RWPE2 (cell line): ENCODE measurements around the gene CD8A.

ENCODE experiments used
- ATAC-seq: fragments of 200-7000 bp; cut with Tn5 transposase; 3 replicates; pipeline ENCODE4 v1.9.1; 2021; ENCODE audit warnings: low read depth
- DNase-seq: peaks from one replicate; pipeline ENCODE4 v3.0.0-alpha.2; 2020; ENCODE audit warnings: low spot score
- H3K27ac ChIP-seq: fragments of 450-650 bp; 2 replicates; pipeline ENCODE4 v1.5.1; 2017; ENCODE audit warnings: mild to moderate bottlenecking; ENCODE audit not compliant: poor library complexity, severe bottlenecking
- H3K27me3 ChIP-seq: fragments of 250-450 bp; sonication (Bioruptor Pico); 2 replicates; pipeline ENCODE4 v1.5.1; 2021; ENCODE audit warnings: mild to moderate bottlenecking, moderate library complexity; ENCODE audit not compliant: insufficient read depth, poor library complexity, severe bottlenecking
- H3K36me3 ChIP-seq: fragments of 250-450 bp; sonication (Bioruptor Pico); 2 replicates; pipeline ENCODE4 v1.5.1; 2020; ENCODE audit warnings: low read depth, mild to moderate bottlenecking, moderate library complexity
- H3K4me1 ChIP-seq: fragments of 250-450 bp; sonication (Bioruptor Pico); 2 replicates; pipeline ENCODE4 v1.5.1; 2021; ENCODE audit warnings: mild to moderate bottlenecking, moderate library complexity; ENCODE audit not compliant: insufficient read depth, poor library complexity, severe bottlenecking
- H3K4me3 ChIP-seq: fragments of 250-450 bp; sonication (Bioruptor Pico); 2 replicates; pipeline ENCODE4 v1.5.1; 2021; ENCODE audit warnings: mild to moderate bottlenecking, moderate library complexity; ENCODE audit not compliant: severe bottlenecking
- H3K9me3 ChIP-seq: fragments of 250-450 bp; sonication (Bioruptor Pico); 2 replicates; pipeline ENCODE4 v1.5.1; 2021; ENCODE audit warnings: mild to moderate bottlenecking, moderate library complexity; ENCODE audit not compliant: severe bottlenecking
- CTCF ChIP-seq: fragments of 450-650 bp; IDR thresholded peaks from one replicate; pipeline ENCODE4 v1.5.1; 2017; ENCODE audit warnings: mild to moderate bottlenecking, moderate library complexity; ENCODE audit not compliant: poor library complexity, severe bottlenecking

The CD8A gene

DNA sequence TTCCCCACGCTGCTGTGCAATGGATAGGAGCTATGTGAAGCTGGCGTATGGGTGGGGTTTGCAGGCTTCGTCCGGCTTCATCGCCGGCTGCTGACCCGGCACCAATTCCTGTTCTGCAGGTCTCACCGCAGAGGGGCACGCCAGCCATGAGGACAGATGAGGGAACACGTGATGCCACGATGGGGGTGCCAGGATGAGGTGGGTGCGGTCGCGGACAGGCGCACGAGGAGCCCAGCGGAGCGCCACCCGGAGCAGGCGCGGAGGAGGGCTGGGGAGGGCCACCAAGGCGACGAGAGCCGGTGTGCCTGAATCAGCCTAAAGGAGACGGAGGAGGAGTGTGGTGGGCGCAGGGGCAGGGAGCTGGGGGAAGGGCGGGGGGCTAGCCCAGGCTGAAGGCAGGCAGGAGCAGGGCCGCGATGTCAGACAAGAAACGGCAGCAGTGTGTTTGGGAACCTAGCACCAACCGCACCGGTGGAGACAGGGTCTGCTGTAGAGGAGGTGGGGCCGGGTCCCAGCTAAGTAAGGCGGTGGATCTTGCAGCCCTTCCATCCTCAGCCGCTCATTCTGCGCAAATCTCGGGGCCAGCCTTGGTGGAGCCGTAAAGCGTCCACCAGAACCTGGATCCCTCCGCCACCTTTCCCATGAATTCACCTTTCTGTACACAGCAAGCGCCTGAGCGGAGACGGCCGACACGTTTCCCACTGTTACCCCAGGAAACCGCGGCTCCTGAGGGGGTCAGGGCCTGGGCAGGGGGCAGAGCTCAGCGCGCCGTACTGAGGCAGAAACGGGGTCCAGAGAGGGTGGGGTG is 17.0 kb upstream of the CD8A start:
- ATAC-seq: peak; percentile 76
- TF ChIP-seq CTCF: no peak

DNA sequence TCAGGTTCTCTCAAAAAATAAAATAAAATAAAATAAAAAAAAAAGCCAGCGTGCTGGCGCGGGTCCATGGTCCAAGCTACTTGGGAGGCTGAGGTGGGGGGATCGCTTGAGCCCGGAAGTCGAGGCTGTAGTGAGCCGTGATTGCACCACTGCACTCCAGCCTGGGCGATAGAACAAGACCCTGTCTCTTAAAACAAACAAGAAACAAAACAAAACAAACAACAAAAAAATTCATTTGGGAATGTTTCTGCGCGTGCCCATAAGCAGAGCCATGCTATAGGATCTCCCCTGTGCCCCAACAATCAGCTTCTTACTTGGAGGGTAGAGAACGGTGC is 16.4 kb upstream of the CD8A start:
- H3K27ac ChIP-seq: no peak overlapping the region
- H3K4me3 ChIP-seq: peak overlapping the region; percentile 40
- no peaks in the 10 kb centered on the region for H3K9me3 ChIP-seq
- no peaks in the 10 kb centered on the region for H3K27me3 ChIP-seq
- no peak for ATAC-seq
- no peaks in the 10 kb centered on the region for H3K4me1 ChIP-seq
- no peaks in the 10 kb centered on the region for H3K36me3 ChIP-seq
- DNase-seq: no peak
- no peak for TF ChIP-seq CTCF

More for the DNA sequence above, 17.0 kb upstream of the CD8A start:
- Histone ChIP-seq H3K27me3 (no peaks in the 10 kb centered on the region), H3K27ac (no peak overlapping the region), H3K4me1 (no peaks in the 10 kb centered on the region), H3K4me3 (peak overlapping the region; percentile 40), H3K36me3 (no peaks in the 10 kb centered on the region), H3K9me3 (no peaks in the 10 kb centered on the region)
- no peak for DNase-seq

GRCh38 chr2:86806059-86806857 is 15.5 kb upstream of the CD8A start:
- H3K27me3 ChIP-seq: no peaks in the 10 kb centered on the region
- DNase-seq (no peak), ATAC-seq (no peak)
- H3K9me3 ChIP-seq: no peaks in the 10 kb centered on the region
- no peak for TF ChIP-seq CTCF
- no peaks in the 10 kb centered on the region for H3K4me1 ChIP-seq
- no peak overlapping the region for H3K4me3 ChIP-seq
- no peaks in the 10 kb centered on the region for H3K36me3 ChIP-seq
- H3K27ac ChIP-seq: no peak overlapping the region

DNA sequence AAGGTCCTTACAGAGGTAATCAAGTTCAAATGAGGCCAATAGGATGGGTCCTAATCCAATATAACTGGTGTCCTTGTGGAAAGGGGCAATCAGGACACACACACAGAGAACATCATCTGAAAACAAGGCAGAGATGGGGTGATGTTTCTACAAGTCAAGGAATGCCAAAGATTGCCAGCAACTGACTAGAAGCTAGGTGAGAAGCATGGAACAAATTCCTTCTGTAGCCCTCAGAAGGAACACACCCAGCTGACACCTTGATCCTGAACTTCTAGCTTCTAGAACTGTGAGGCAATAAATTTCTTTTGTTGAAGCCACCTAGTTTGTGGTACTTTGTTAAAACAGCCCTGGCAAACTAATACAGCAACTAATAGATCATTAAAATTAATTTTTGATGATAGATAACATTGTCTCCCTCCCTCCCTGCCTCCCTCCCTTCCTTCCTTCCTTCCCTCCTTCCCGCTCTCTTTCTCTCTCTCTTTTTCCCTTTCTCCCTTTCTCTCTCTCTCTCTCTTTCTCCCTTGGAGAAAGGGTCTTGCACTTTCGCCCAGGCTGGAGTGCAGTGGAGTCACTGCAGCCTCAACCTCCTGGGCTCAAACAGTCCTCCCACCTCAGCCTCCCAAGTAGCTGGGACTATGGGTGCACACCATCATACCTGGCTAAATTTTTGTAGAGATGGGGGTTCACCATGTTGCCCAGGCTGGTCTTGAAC is 10.3 kb upstream of the CD8A start:
- H3K27ac ChIP-seq: no peak overlapping the region
- no peaks in the 10 kb centered on the region for H3K4me1 ChIP-seq
- ATAC-seq: no peak
- H3K9me3 ChIP-seq: no peaks in the 10 kb centered on the region
- no peaks in the 10 kb centered on the region for H3K36me3 ChIP-seq
- DNase-seq: no peak
- TF ChIP-seq CTCF: no peak
- no peak overlapping the region for H3K4me3 ChIP-seq
- no peaks in the 10 kb centered on the region for H3K27me3 ChIP-seq
